ENCODE measurements around the gene PLEKHH2. TPM values are rescaled to one million over a fixed set of nuclear protein-coding genes. Genes with fewer than 3 reads are reported as not detected.

PLEKHH2 gene
- total RNA-seq, 2 donors from 2014 or later = 1.3 to 2.1 TPM

DNA sequence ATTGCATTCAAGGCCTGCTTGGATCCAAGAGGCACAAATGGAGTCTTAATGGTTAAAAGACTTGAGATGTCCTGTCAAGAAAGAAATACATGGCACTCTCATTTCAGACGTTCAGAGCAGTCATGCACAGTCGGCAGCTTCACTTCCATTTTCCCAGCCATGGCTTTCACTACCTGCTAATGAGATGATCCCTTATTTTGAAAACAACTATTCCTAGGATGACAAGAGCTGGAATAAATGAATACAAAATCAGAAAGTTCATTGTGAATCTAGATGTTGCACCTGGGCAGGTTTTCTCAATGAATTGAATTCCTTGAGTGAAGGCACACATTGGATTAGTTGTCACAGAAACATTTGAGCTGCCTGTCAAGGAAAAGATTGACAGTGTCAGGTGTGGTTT, 175.9 kb downstream of the PLEKHH2 start:
- H3K9me3 Mint-ChIP-seq = no peaks in the 10 kb centered on the region
- H3K27me3 Mint-ChIP-seq = no peaks in the 10 kb centered on the region
- H3K4me1 Mint-ChIP-seq = no peaks in the 10 kb centered on the region
- ATAC-seq (replicated peaks) = no peak
- no peak overlapping the region for H3K27ac Mint-ChIP-seq
- no peak overlapping the region for H3K4me3 Mint-ChIP-seq
- H3K36me3 Mint-ChIP-seq (ENCODE audit: low read depth) = no peaks in the 10 kb centered on the region

DNA sequence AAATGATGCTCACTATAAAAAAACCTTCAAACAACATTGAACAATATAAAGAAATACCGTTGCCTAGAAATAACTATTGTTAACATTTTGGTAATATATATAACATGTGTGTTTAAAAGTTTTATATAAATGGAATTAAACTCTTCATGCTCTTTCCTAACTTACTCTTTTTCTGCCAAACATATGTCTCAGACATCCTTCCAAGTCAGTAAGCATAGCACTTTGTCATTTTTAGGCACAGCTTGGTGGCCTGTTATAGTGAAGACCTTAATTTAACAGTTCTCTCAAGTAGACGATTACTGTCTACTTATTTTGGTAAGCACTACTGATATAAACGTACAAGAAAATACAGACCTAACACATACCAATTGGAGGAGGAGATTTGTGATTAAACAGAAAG, 177.7 kb downstream of the PLEKHH2 start:
- Mint-ChIP-seq H3K27ac (no peak overlapping the region), H3K9me3 (no peaks in the 10 kb centered on the region), H3K36me3 (ENCODE audit: low read depth) (no peaks in the 10 kb centered on the region), H3K27me3 (no peaks in the 10 kb centered on the region), H3K4me1 (no peaks in the 10 kb centered on the region), H3K4me3 (no peak overlapping the region)
- no peak for ATAC-seq (replicated peaks)

Other genes with a start within 250 kb of the PLEKHH2 start
- 10 to 100 TPM; 36.3 to 36.9 TPM for gene THADA, start 41.2 kb upstream of the PLEKHH2 start, total RNA-seq
- gene C1GALT1C1L, start 39.2 kb downstream of the PLEKHH2 start, total RNA-seq = not detected
- 1 to 10 TPM; 5.7 to 8.1 TPM for gene DYNC2LI1, start 136.8 kb downstream of the PLEKHH2 start, total RNA-seq
- gene ABCG5, start 201.6 kb downstream of the PLEKHH2 start, total RNA-seq = not detected
- gene ABCG8, start 201.7 kb downstream of the PLEKHH2 start, total RNA-seq = not detected